ENCODE results near the gene RCHY1. TPM values are rescaled to one million over a fixed set of nuclear protein-coding genes. Genes with fewer than 3 reads are reported as not detected.
A peak's percentile ranks its signal among the peaks of the same experiment; 100 is the strongest.

The RCHY1 gene
- total RNA-seq, 1 donor from 2014 or later, result 30.2 TPM

- DNase-seq (no peak), ATAC-seq (no peak)
- H3K9me3 ChIP-seq, result no peaks in the 10 kb centered on the region
- H3K36me3 ChIP-seq, result no peaks in the 10 kb centered on the region
- H3K27ac ChIP-seq, result no peak overlapping the region
- no peaks in the 10 kb centered on the region for H3K27me3 ChIP-seq
- intact Hi-C loops (cut with DNase I), result no loop called here
- TF ChIP-seq CTCF (IDR thresholded peaks at IDR 0.05), result no peak
- H3K4me3 ChIP-seq, result no peak overlapping the region
- no peaks in the 10 kb centered on the region for H3K4me1 ChIP-seq
These were observed 44.3 kb downstream of the RCHY1 start for GRCh38 chr4:75469896-75470295.

- no peak for ATAC-seq
- no peak for DNase-seq
- Histone ChIP-seq H3K4me1 (no peaks in the 10 kb centered on the region), H3K4me3 (no peak overlapping the region), H3K27ac (no peak overlapping the region), H3K9me3 (no peaks in the 10 kb centered on the region), H3K27me3 (no peaks in the 10 kb centered on the region), H3K36me3 (no peaks in the 10 kb centered on the region)
- intact Hi-C loops (cut with DNase I), result no loop called here
- TF ChIP-seq CTCF (IDR thresholded peaks at IDR 0.05), result no peak
These were observed 56.8 kb downstream of the RCHY1 start for GRCh38 chr4:75457365-75457764.

GRCh38 chr4:75434105-75434504 is 80.1 kb downstream of the RCHY1 start:
- intact Hi-C loops (cut with DNase I), result no loop called here
- H3K27me3 ChIP-seq, result no peaks in the 10 kb centered on the region
- no peak for DNase-seq
- H3K4me1 ChIP-seq, result no peaks in the 10 kb centered on the region
- no peaks in the 10 kb centered on the region for H3K9me3 ChIP-seq
- H3K4me3 ChIP-seq, result no peak overlapping the region
- TF ChIP-seq CTCF (IDR thresholded peaks at IDR 0.05), result no peak
- H3K27ac ChIP-seq, result no peak overlapping the region
- H3K36me3 ChIP-seq, result no peaks in the 10 kb centered on the region
- ATAC-seq, result no peak

- Histone ChIP-seq H3K4me3 (no peak overlapping the region), H3K36me3 (no peaks in the 10 kb centered on the region), H3K27me3 (no peaks in the 10 kb centered on the region), H3K4me1 (no peaks in the 10 kb centered on the region), H3K9me3 (no peaks in the 10 kb centered on the region), H3K27ac (no peak overlapping the region)
- DNase-seq, result no peak
- intact Hi-C loops (cut with DNase I), result no loop called here
- ATAC-seq, result peak; percentile 46
- TF ChIP-seq CTCF (IDR thresholded peaks at IDR 0.05), result peak; percentile 14
These were observed 81.5 kb downstream of the RCHY1 start for GRCh38 chr4:75432683-75433082.

- H3K36me3 ChIP-seq, result no peaks in the 10 kb centered on the region
- no peaks in the 10 kb centered on the region for H3K9me3 ChIP-seq
- no peaks in the 10 kb centered on the region for H3K27me3 ChIP-seq
- ATAC-seq (no peak), DNase-seq (no peak)
- TF ChIP-seq CTCF (IDR thresholded peaks at IDR 0.05), result no peak
- H3K4me3 ChIP-seq, result no peak overlapping the region
- H3K27ac ChIP-seq, result no peak overlapping the region
- no peaks in the 10 kb centered on the region for H3K4me1 ChIP-seq
- intact Hi-C loops (cut with DNase I), result no loop called here
These were observed 85.0 kb downstream of the RCHY1 start for GRCh38 chr4:75429208-75429607.

Other genes starting within 250 kb of the RCHY1 start
- gene THAP6, start 70 bp upstream of the RCHY1 start, total RNA-seq, result 23.5 TPM
- not detected for gene ODAPH, start 41.7 kb upstream of the RCHY1 start, total RNA-seq
- gene CDKL2, start 116.1 kb upstream of the RCHY1 start, total RNA-seq, result 20.6 TPM
- 102 TPM for gene G3BP2, start 159.0 kb upstream of the RCHY1 start, total RNA-seq
- 64.2 TPM for gene USO1, start 210.2 kb upstream of the RCHY1 start, total RNA-seq

Measured in upper lobe of right lung (tissue), 1 donor.